GM23338 (cell line): Measurements from ENCODE around the gene MPPED1. TPM values are rescaled to one million over a fixed set of nuclear protein-coding genes. Genes with fewer than 3 reads are reported as not detected.

ENCODE experiments used
- ATAC-seq: fragments of 200-7000 bp; cut with Tn5 transposase; 3 replicates; pipeline ENCODE4 v1.9.1; 2020
- DNase-seq: peaks from one replicate; pipeline ENCODE4 v3.0.0-alpha.2; 2015; ENCODE audit warnings: low spot score
- H2AFZ ChIP-seq: fragments of 200-600 bp; sonication (generic); 2 replicates; pipeline ENCODE4 v1.8.0; 2016; ENCODE audit warnings: antibody characterized with exemption, mild to moderate bottlenecking, moderate library complexity
- H3F3A ChIP-seq: fragments of 200-600 bp; sonication (generic); replicated peaks from 2 replicates; pipeline ENCODE4 v1.8.0; 2017; ENCODE audit warnings: antibody characterized with exemption, mixed run types, low read depth
- H3K27ac ChIP-seq: fragments of 200-600 bp; sonication (generic); 2 replicates; pipeline ENCODE4 v1.6.1; 2016; ENCODE audit warnings: low read depth
- H3K27me3 ChIP-seq: fragments of 200-600 bp; sonication (generic); 2 replicates; pipeline ENCODE4 v1.8.0; 2016; ENCODE audit warnings: mild to moderate bottlenecking, mixed run types, moderate library complexity; ENCODE audit not compliant: insufficient read depth
- H3K36me3 ChIP-seq: fragments of 200-600 bp; sonication (generic); 2 replicates; pipeline ENCODE4 v1.8.0; 2016; ENCODE audit warnings: mild to moderate bottlenecking; ENCODE audit not compliant: insufficient read depth
- H3K4me1 ChIP-seq: fragments of 200-600 bp; sonication (generic); 2 replicates; pipeline ENCODE4 v1.8.0; 2016; ENCODE audit warnings: mild to moderate bottlenecking, moderate library complexity; ENCODE audit not compliant: insufficient read depth
- H3K4me2 ChIP-seq: fragments of 200-600 bp; sonication (generic); 2 replicates; pipeline ENCODE4 v1.7.1; 2017; ENCODE audit warnings: mixed run types
- H3K4me3 ChIP-seq: fragments of 200-600 bp; sonication (generic); 2 replicates; pipeline ENCODE4 v1.6.1; 2016; ENCODE audit warnings: mixed run types
- H3K79me2 ChIP-seq: fragments of 200-600 bp; sonication (generic); replicated peaks from 2 replicates; pipeline ENCODE4 v1.8.0; 2017; ENCODE audit warnings: mild to moderate bottlenecking; ENCODE audit not compliant: insufficient read depth
- H3K9me2 ChIP-seq: fragments of 200-600 bp; sonication (generic); 2 replicates; pipeline ENCODE4 v1.8.0; 2017; ENCODE audit not compliant: insufficient read depth
- H4K20me1 ChIP-seq: fragments of 200-600 bp; sonication (generic); replicated peaks from 2 replicates; pipeline ENCODE4 v1.8.0; 2017; ENCODE audit warnings: mild to moderate bottlenecking; ENCODE audit not compliant: insufficient read depth
- H3K27ac Mint-ChIP-seq: 2 replicates; pipeline ENCODE4 v1.8.0; 2020; ENCODE audit warnings: inconsistent platforms, mild to moderate bottlenecking, moderate library complexity, mixed read lengths
- H3K27me3 Mint-ChIP-seq: 3 replicates; pipeline ENCODE4 v1.8.0; 2022; ENCODE audit warnings: low read depth, mild to moderate bottlenecking, moderate library complexity, mixed read lengths, inconsistent platforms; ENCODE audit not compliant: insufficient read depth, poor library complexity
- H3K36me3 Mint-ChIP-seq: 3 replicates; pipeline ENCODE4 v1.8.0; 2021; ENCODE audit warnings: low read depth, mild to moderate bottlenecking, inconsistent platforms, moderate library complexity, mixed read lengths
- H3K4me1 Mint-ChIP-seq: 3 replicates; pipeline ENCODE4 v1.8.0; 2020; ENCODE audit warnings: mild to moderate bottlenecking, inconsistent platforms, mixed read lengths
- H3K4me3 Mint-ChIP-seq: 3 replicates; pipeline ENCODE4 v1.8.0; 2021; ENCODE audit warnings: moderate library complexity, mild to moderate bottlenecking, inconsistent platforms, mixed read lengths
- H3K9me3 Mint-ChIP-seq: 3 replicates; pipeline ENCODE4 v1.8.0; 2020; ENCODE audit warnings: moderate library complexity, mild to moderate bottlenecking, inconsistent platforms, mixed read lengths
- CREB1 ChIP-seq: fragments of 250-450 bp; sonication (Bioruptor Pico); IDR thresholded peaks from 2 replicates; pipeline ENCODE4 v1.5.0; 2020; ENCODE audit warnings: low read depth, mild to moderate bottlenecking, moderate library complexity
- CTCF ChIP-seq, 2 experiments: fragments of 200-600 bp in 1 of 2; sonication (generic) in 1 of 2; conservative IDR thresholded peaks; 2 replicates each; pipeline versions ENCODE4 v1.5.1 to v1.6.1; 2016 to 2017; ENCODE audit warnings: antibody characterized with exemption in 2 of 2, low read depth in 2 of 2, mild to moderate bottlenecking in 2 of 2, moderate library complexity in 1 of 2
- EZH2 ChIP-seq: fragments of 200-600 bp; sonication (generic); IDR thresholded peaks from one replicate; pipeline ENCODE4 v1.8.0; 2017; ENCODE audit warnings: antibody characterized with exemption, mild to moderate bottlenecking, low read depth; ENCODE audit not compliant: unreplicated experiment
- EZH2phosphoT487 ChIP-seq: fragments of 200-600 bp; sonication (generic); IDR thresholded peaks from one replicate; pipeline ENCODE4 v1.8.1; 2018; ENCODE audit warnings: antibody characterized with exemption; ENCODE audit not compliant: unreplicated experiment
- JUNB ChIP-seq: IDR thresholded peaks from one replicate; pipeline ENCODE4 v1.6.1; 2016; ENCODE audit warnings: antibody characterized with exemption; ENCODE audit not compliant: unreplicated experiment
- NANOG ChIP-seq: IDR thresholded peaks from 2 replicates; pipeline ENCODE4 v1.6.1; 2016; ENCODE audit warnings: antibody characterized with exemption, borderline replicate concordance
- POLR2AphosphoS5 ChIP-seq: IDR thresholded peaks from 2 replicates; pipeline ENCODE4 v1.6.1; 2016; ENCODE audit warnings: antibody characterized with exemption, low read depth
- REST ChIP-seq: IDR thresholded peaks from one replicate; pipeline ENCODE4 v1.6.1; 2018; ENCODE audit warnings: antibody characterized with exemption; ENCODE audit not compliant: unreplicated experiment
- STAT1 ChIP-seq: IDR thresholded peaks from one replicate; pipeline ENCODE4 v1.6.1; 2016; ENCODE audit warnings: antibody characterized with exemption; ENCODE audit not compliant: unreplicated experiment
- ZNF114 ChIP-seq: fragments of 250-450 bp; sonication (Bioruptor Pico); IDR thresholded peaks from 2 replicates; pipeline ENCODE4 v1.5.0; 2020; ENCODE audit warnings: mild to moderate bottlenecking, moderate library complexity
- ZNF331 ChIP-seq: fragments of 250-450 bp; sonication (Bioruptor Pico); IDR thresholded peaks from 2 replicates; pipeline ENCODE4 v1.5.0; 2020; ENCODE audit warnings: low read depth, mild to moderate bottlenecking, moderate library complexity
- polyA plus RNA-seq: library from polyadenylated mRNA; unstranded; fragments of >200 nt; fragmentation: Nextera tagmentation; extraction: Ambion mirVana; gene quantifications from 2 replicates; pipeline ENCODE4 v1.2.1, GENCODE V29; 2016
- total RNA-seq: library from RNA; depleted of rRNA; stranded (reverse); fragments of >200 nt; shearing (Covaris generic); gene quantifications from 2 replicates; pipeline ENCODE4 v1.2.3, GENCODE V29; 2014
- TF ChIP-seq, protein P1 (sequence below): IDR thresholded peaks from 2 replicates; pipeline ENCODE4 v1.6.1; 2016; ENCODE audit warnings: antibody characterized with exemption

MPPED1 gene
- total and polyA plus RNA-seq, 2 experiments from 2014 or later = 0.56 TPM; not detected in 1

GRCh38 chr22:43363315-43364168 lies 48.3 kb upstream of the MPPED1 start:
- Mint-ChIP-seq H3K9me3 (peaks cover 8% of the 10 kb centered on the region; the same call in 1 of the 3 replicates), H3K27ac (no peak overlapping the region), H3K36me3 (no peaks in the 10 kb centered on the region), H3K27me3 (peaks cover 15% of the 10 kb centered on the region), H3K4me1 (peaks cover 5% of the 10 kb centered on the region; the same call in 2 of the 3 replicates), H3K4me3 (no peak overlapping the region)
- Histone ChIP-seq H3K4me3 (no peak overlapping the region), H3F3A (no peaks in the 10 kb centered on the region), H3K4me2 (peak overlapping the region; percentile 60), H3K27ac (0 out of 2 replicates have a peak overlapping the region, but pooled peaks have one; percentile 50), H3K9me2 (no peaks in the 10 kb centered on the region; the same call in 1 of the 2 replicates), H2AFZ (peak overlapping the region; percentile 89), H3K36me3 (no peaks in the 10 kb centered on the region), H4K20me1 (no peaks in the 10 kb centered on the region), H3K79me2 (no peaks in the 10 kb centered on the region), H3K27me3 (no peaks in the 10 kb centered on the region), H3K4me1 (peaks cover 11% of the 10 kb centered on the region; the same call in 1 of the 2 replicates)
- ATAC-seq (peak; percentile 66), DNase-seq (no peak)
- no peak for TF ChIP-seq JUNB
- no peak for TF ChIP-seq CTCF (conservative IDR thresholded peaks at IDR 0.05; ENCODE audit: low read depth in 2 of 2)
- TF ChIP-seq NANOG = no peak
- no peak for TF ChIP-seq ZNF114 (CRISPR knock-in tag)
- no peak for TF ChIP-seq POLR2AphosphoS5
- TF ChIP-seq STAT1 = no peak

- DNase-seq = no peak
- H3K79me2 ChIP-seq = no peaks in the 10 kb centered on the region
- no peak overlapping the region for H3K27ac Mint-ChIP-seq
- peak overlapping the region; percentile 89 for H2AFZ ChIP-seq
- H3K36me3 Mint-ChIP-seq = no peaks in the 10 kb centered on the region
- peaks cover 12% of the 10 kb centered on the region for H3K27me3 Mint-ChIP-seq
- H3K4me1 Mint-ChIP-seq = peaks cover 5% of the 10 kb centered on the region; the same call in 2 of the 3 replicates
- 0 out of 2 replicates have a peak overlapping the region, but pooled peaks have one; percentile 50 for H3K27ac ChIP-seq
- no peaks in the 10 kb centered on the region for H3K36me3 ChIP-seq
- H3F3A ChIP-seq = no peaks in the 10 kb centered on the region
- H3K4me3 Mint-ChIP-seq = no peak overlapping the region
- no peaks in the 10 kb centered on the region; the same call in 1 of the 2 replicates for H3K9me2 ChIP-seq
- H3K4me1 ChIP-seq = peaks cover 11% of the 10 kb centered on the region; the same call in 1 of the 2 replicates
- H3K9me3 Mint-ChIP-seq = peaks cover 8% of the 10 kb centered on the region; the same call in 1 of the 3 replicates
- no peak for ATAC-seq
- no peak overlapping the region for H3K4me3 ChIP-seq
- H3K4me2 ChIP-seq = peak overlapping the region; percentile 60
- H3K27me3 ChIP-seq = no peaks in the 10 kb centered on the region
- H4K20me1 ChIP-seq = no peaks in the 10 kb centered on the region
- TF ChIP-seq CREB1 (CRISPR knock-in tag) = no peak
- TF ChIP-seq STAT1 = no peak
- no peak for TF ChIP-seq JUNB
- TF ChIP-seq POLR2AphosphoS5 = no peak
- no peak for TF ChIP-seq REST
- TF ChIP-seq CTCF (conservative IDR thresholded peaks at IDR 0.05; ENCODE audit: low read depth in 2 of 2) = no peak
- TF ChIP-seq EZH2 = no peak
- no peak for TF ChIP-seq NANOG
- no peak for TF ChIP-seq ZNF114 (CRISPR knock-in tag)
- TF ChIP-seq, protein P1, sequence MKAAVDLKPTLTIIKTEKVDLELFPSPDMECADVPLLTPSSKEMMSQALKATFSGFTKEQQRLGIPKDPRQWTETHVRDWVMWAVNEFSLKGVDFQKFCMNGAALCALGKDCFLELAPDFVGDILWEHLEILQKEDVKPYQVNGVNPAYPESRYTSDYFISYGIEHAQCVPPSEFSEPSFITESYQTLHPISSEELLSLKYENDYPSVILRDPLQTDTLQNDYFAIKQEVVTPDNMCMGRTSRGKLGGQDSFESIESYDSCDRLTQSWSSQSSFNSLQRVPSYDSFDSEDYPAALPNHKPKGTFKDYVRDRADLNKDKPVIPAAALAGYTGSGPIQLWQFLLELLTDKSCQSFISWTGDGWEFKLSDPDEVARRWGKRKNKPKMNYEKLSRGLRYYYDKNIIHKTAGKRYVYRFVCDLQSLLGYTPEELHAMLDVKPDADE = no peak
- TF ChIP-seq ZNF331 = no peak
- TF ChIP-seq EZH2phosphoT487 = no peak
Measured at GRCh38 chr22:43364169-43364435, 47.7 kb upstream of the MPPED1 start.
